ENCODE measurements around the gene SERPINA6. TPM values are rescaled to one million over a fixed set of nuclear protein-coding genes. Genes with fewer than 3 reads are reported as not detected.

Gene SERPINA6
- total RNA-seq, 2 donors from 2014 or later: not detected

- H3K27me3 ChIP-seq: no peaks in the 10 kb centered on the region
- no peak for TF ChIP-seq CTCF (IDR thresholded peaks at IDR 0.05)
- no peaks in the 10 kb centered on the region for H3K4me1 ChIP-seq
- H3K4me3 ChIP-seq: no peak overlapping the region
- no peaks in the 10 kb centered on the region for H3K36me3 ChIP-seq
- H3K9me3 ChIP-seq: no peaks in the 10 kb centered on the region
- DNase-seq (ENCODE audit: low spot score): no peak
- H3K27ac ChIP-seq: no peak overlapping the region
Measured at GRCh38 chr14:94334872-94335271, 11.7 kb upstream of the SERPINA6 start.

GRCh38 chr14:94332587-94332986, 9.5 kb upstream of the SERPINA6 start:
- no peak overlapping the region for H3K4me3 ChIP-seq
- no peaks in the 10 kb centered on the region for H3K27me3 ChIP-seq
- no peak for DNase-seq (ENCODE audit: low spot score)
- no peaks in the 10 kb centered on the region for H3K4me1 ChIP-seq
- no peak overlapping the region for H3K27ac ChIP-seq
- TF ChIP-seq CTCF (IDR thresholded peaks at IDR 0.05): no peak
- H3K36me3 ChIP-seq: no peaks in the 10 kb centered on the region
- no peaks in the 10 kb centered on the region for H3K9me3 ChIP-seq

GRCh38 chr14:94332063-94332583, 9.0 kb upstream of the SERPINA6 start:
- no peak overlapping the region for H3K4me3 ChIP-seq
- H3K4me1 ChIP-seq: no peaks in the 10 kb centered on the region
- H3K27ac ChIP-seq: no peak overlapping the region
- peak; percentile 28 for DNase-seq (ENCODE audit: low spot score)
- H3K27me3 ChIP-seq: no peaks in the 10 kb centered on the region
- H3K9me3 ChIP-seq: no peaks in the 10 kb centered on the region
- no peak for TF ChIP-seq CTCF (IDR thresholded peaks at IDR 0.05)
- no peaks in the 10 kb centered on the region for H3K36me3 ChIP-seq

- Histone ChIP-seq H3K27me3 (no peaks in the 10 kb centered on the region), H3K27ac (no peak overlapping the region), H3K4me3 (no peak overlapping the region), H3K36me3 (no peaks in the 10 kb centered on the region), H3K4me1 (no peaks in the 10 kb centered on the region), H3K9me3 (no peaks in the 10 kb centered on the region)
- no peak for TF ChIP-seq CTCF (IDR thresholded peaks at IDR 0.05)
- peak; percentile 50 for DNase-seq (ENCODE audit: low spot score)
Measured at GRCh38 chr14:94331462-94331861, 8.3 kb upstream of the SERPINA6 start.

GRCh38 chr14:94330857-94331256, 7.7 kb upstream of the SERPINA6 start:
- H3K4me1 ChIP-seq: no peaks in the 10 kb centered on the region
- H3K36me3 ChIP-seq: no peaks in the 10 kb centered on the region
- H3K4me3 ChIP-seq: no peak overlapping the region
- no peak overlapping the region for H3K27ac ChIP-seq
- DNase-seq (ENCODE audit: low spot score): peak; percentile 49
- no peaks in the 10 kb centered on the region for H3K27me3 ChIP-seq
- TF ChIP-seq CTCF (IDR thresholded peaks at IDR 0.05): no peak
- H3K9me3 ChIP-seq: no peaks in the 10 kb centered on the region

GRCh38 chr14:94330432-94330831, 7.3 kb upstream of the SERPINA6 start:
- H3K4me1 ChIP-seq: no peaks in the 10 kb centered on the region
- DNase-seq (ENCODE audit: low spot score): peak; percentile 30
- no peaks in the 10 kb centered on the region for H3K9me3 ChIP-seq
- no peaks in the 10 kb centered on the region for H3K27me3 ChIP-seq
- no peaks in the 10 kb centered on the region for H3K36me3 ChIP-seq
- no peak overlapping the region for H3K27ac ChIP-seq
- H3K4me3 ChIP-seq: no peak overlapping the region
- TF ChIP-seq CTCF (IDR thresholded peaks at IDR 0.05): no peak
